H9 (cell line): Measurements from ENCODE around the gene FAM184A. TPM values are rescaled to one million over a fixed set of nuclear protein-coding genes. Genes with fewer than 3 reads are reported as not detected.

Source experiments
- DNase-seq: peaks from one replicate; pipeline ENCODE4 v3.0.0-alpha.2; 2017
- H2AFZ ChIP-seq: one replicate; pipeline ENCODE4 v1.6.1; 2013; ENCODE audit warnings: mild to moderate bottlenecking, low read length, control low read depth, moderate library complexity
- H2AK5ac ChIP-seq: 2 replicates; pipeline ENCODE4 v1.6.1; 2013; ENCODE audit warnings: low read length, control low read depth, mixed read lengths; ENCODE audit not compliant: insufficient read length
- H2BK120ac ChIP-seq: one replicate; pipeline ENCODE4 v1.6.1; 2013; ENCODE audit warnings: low read depth, mild to moderate bottlenecking, low read length, control low read depth, inconsistent platforms; ENCODE audit not compliant: poor library complexity, severe bottlenecking
- H2BK12ac ChIP-seq: 2 replicates; pipeline ENCODE4 v1.6.1; 2013; ENCODE audit warnings: low read length, control low read depth, mixed read lengths, low read depth; ENCODE audit not compliant: insufficient read length
- H2BK15ac ChIP-seq: 2 replicates; pipeline ENCODE4 v1.6.1; 2013; ENCODE audit warnings: low read depth, low read length, control low read depth
- H2BK20ac ChIP-seq: one replicate; pipeline ENCODE4 v1.6.1; 2013; ENCODE audit warnings: low read depth, mild to moderate bottlenecking, low read length, control low read depth, inconsistent platforms; ENCODE audit not compliant: poor library complexity, severe bottlenecking
- H2BK5ac ChIP-seq: 2 replicates; pipeline ENCODE4 v1.6.1; 2013; ENCODE audit warnings: low read length, control low read depth, mixed read lengths; ENCODE audit not compliant: insufficient read length
- H3K14ac ChIP-seq: 2 replicates; pipeline ENCODE4 v1.6.1; 2013; ENCODE audit warnings: low read length, control low read depth; ENCODE audit not compliant: insufficient read depth
- H3K18ac ChIP-seq: 2 replicates; pipeline ENCODE4 v1.6.1; 2013; ENCODE audit warnings: low read depth, mild to moderate bottlenecking, mixed read lengths, low read length, control low read depth; ENCODE audit not compliant: insufficient read length
- H3K23ac ChIP-seq: 2 replicates; pipeline ENCODE4 v1.6.1; 2013; ENCODE audit warnings: low read length, control low read depth, mixed read lengths, low read depth; ENCODE audit not compliant: insufficient read length
- H3K23me2 ChIP-seq: 2 replicates; pipeline ENCODE4 v1.6.1; 2013; ENCODE audit warnings: low read depth, mild to moderate bottlenecking, mixed read lengths, low read length, control low read depth; ENCODE audit not compliant: insufficient read length, poor library complexity, severe bottlenecking
- H3K27ac ChIP-seq: 2 replicates; pipeline ENCODE4 v1.5.1; 2013; ENCODE audit warnings: low read length, control low read depth, mixed read lengths, low read depth; ENCODE audit not compliant: insufficient read length
- H3K27me3 ChIP-seq: 2 replicates; pipeline ENCODE4 v1.6.1; 2013; ENCODE audit warnings: low read length, control low read depth, inconsistent platforms; ENCODE audit not compliant: insufficient read depth
- H3K4ac ChIP-seq: 2 replicates; pipeline ENCODE4 v1.6.1; 2013; ENCODE audit warnings: low read depth, mild to moderate bottlenecking, control low read depth, inconsistent platforms, low read length, moderate library complexity
- H3K4me1 ChIP-seq: 2 replicates; pipeline ENCODE4 v1.6.1; 2013; ENCODE audit warnings: low read length, control low read depth, inconsistent platforms; ENCODE audit not compliant: insufficient read depth
- H3K4me2 ChIP-seq: 2 replicates; pipeline ENCODE4 v1.6.1; 2013; ENCODE audit warnings: low read length, control low read depth, mixed read lengths; ENCODE audit not compliant: insufficient read length, insufficient read depth
- H3K56ac ChIP-seq: 2 replicates; pipeline ENCODE4 v1.6.1; 2013; ENCODE audit warnings: low read depth, mild to moderate bottlenecking, mixed read lengths, low read length, control low read depth; ENCODE audit not compliant: insufficient read length
- H3K79me1 ChIP-seq: 2 replicates; pipeline ENCODE4 v1.6.1; 2013; ENCODE audit warnings: low read depth, mild to moderate bottlenecking, moderate library complexity, low read length, control low read depth, inconsistent platforms; ENCODE audit not compliant: insufficient read depth, poor library complexity, severe bottlenecking
- H3K79me2 ChIP-seq: 2 replicates; pipeline ENCODE4 v1.6.1; 2013; ENCODE audit warnings: low read length, control low read depth, inconsistent platforms; ENCODE audit not compliant: insufficient read depth
- H3K9ac ChIP-seq: 2 replicates; pipeline ENCODE4 v1.6.1; 2013; ENCODE audit warnings: low read length, control low read depth, mixed read lengths; ENCODE audit not compliant: insufficient read length; ENCODE audit errors: extremely low read depth
- H3K9me3 ChIP-seq: one replicate; pipeline ENCODE4 v1.6.1; 2013; ENCODE audit warnings: low read depth, low read length, inconsistent platforms; ENCODE audit not compliant: control insufficient read depth
- H3T11ph ChIP-seq: one replicate; pipeline ENCODE4 v1.6.1; 2013; ENCODE audit warnings: mild to moderate bottlenecking, low read length, control low read depth, inconsistent platforms
- H4K20me1 ChIP-seq: one replicate; pipeline ENCODE4 v1.6.1; 2013; ENCODE audit not compliant: control insufficient read depth, insufficient read length, insufficient read depth
- H4K5ac ChIP-seq: 2 replicates; pipeline ENCODE4 v1.6.1; 2013; ENCODE audit warnings: low read depth, mild to moderate bottlenecking, mixed read lengths, low read length, control low read depth; ENCODE audit not compliant: insufficient read length
- H4K8ac ChIP-seq: replicated peaks from 2 replicates; pipeline ENCODE4 v1.6.1; 2013; ENCODE audit warnings: low read length, control low read depth, mixed read lengths, low read depth; ENCODE audit not compliant: insufficient read length
- H4K91ac ChIP-seq: 2 replicates; pipeline ENCODE4 v1.6.1; 2013; ENCODE audit warnings: low read depth, mild to moderate bottlenecking, moderate library complexity, mixed read lengths, low read length, control low read depth; ENCODE audit not compliant: insufficient read length
- H3K27ac Mint-ChIP-seq, 3 experiments: 2 replicates in 2 of 3; 3 replicates in 1 of 3; pipeline ENCODE4 v1.8.0; 2020 to 2021; ENCODE audit warnings: mixed read lengths in 3 of 3, mild to moderate bottlenecking in 1 of 3, moderate library complexity in 1 of 3
- H3K27me3 Mint-ChIP-seq: 2 replicates; pipeline ENCODE4 v1.8.0; 2021; ENCODE audit warnings: low read depth, mild to moderate bottlenecking, moderate library complexity, mixed read lengths
- H3K36me3 Mint-ChIP-seq, 3 experiments: 2 replicates in 2 of 3; 3 replicates in 1 of 3; pipeline ENCODE4 v1.8.0; 2020 to 2021; ENCODE audit warnings: low read depth in 3 of 3, mixed read lengths in 3 of 3; ENCODE audit not compliant: insufficient read depth in 1 of 3
- H3K4me1 Mint-ChIP-seq, 2 experiments: 2 replicates each; pipeline ENCODE4 v1.8.0; 2020; ENCODE audit warnings: mixed read lengths in 2 of 2
- H3K4me3 Mint-ChIP-seq, 2 experiments: 2 replicates in 1 of 2; 3 replicates in 1 of 2; pipeline ENCODE4 v1.8.0; 2020 to 2021; ENCODE audit warnings: mild to moderate bottlenecking in 2 of 2, mixed read lengths in 2 of 2, moderate library complexity in 1 of 2
- H3K9me3 Mint-ChIP-seq, 2 experiments: 2 replicates in 1 of 2; 3 replicates in 1 of 2; pipeline ENCODE4 v1.8.0; 2020; ENCODE audit warnings: mild to moderate bottlenecking in 2 of 2, mixed read lengths in 2 of 2, moderate library complexity in 1 of 2
- CTCF ChIP-seq: fragments of 200-600 bp; sonication (generic); conservative IDR thresholded peaks from 3 replicates; pipeline ENCODE4 v1.8.0; 2021; ENCODE audit warnings: antibody characterized with exemption, mild to moderate bottlenecking
- WGBS: extraction: QIAGEN DNeasy Blood & Tissue Kit; methylation state at CpG from one replicate; pipeline ENCODE4 v1.1.7; 2013; ENCODE audit warnings: missing lambda C conversion rate, low lambda C conversion rate, mixed read lengths; ENCODE audit not compliant: insufficient read length; ENCODE audit errors: extremely low coverage; 5-methylcytosine and 5-hydroxymethylcytosine counted together
- total RNA-seq: library from RNA; stranded (reverse); gene quantifications from 2 replicates; pipeline ENCODE4 v1.2.1, GENCODE V29; 2021

FAM184A gene
- total RNA-seq, 1 experiment from 2014 or later = 11.4 TPM

GRCh38 chr6:118932421-118932820 lies 146.0 kb downstream of the FAM184A start:
- Histone ChIP-seq H3K23me2 (peaks cover 4% of the 10 kb centered on the region), H3K9ac (no peak overlapping the region), H2BK15ac (no peak overlapping the region), H3T11ph (no peak overlapping the region), H3K23ac (no peak overlapping the region), H3K18ac (no peak overlapping the region), H3K56ac (no peak overlapping the region), H3K27me3 (no peaks in the 10 kb centered on the region), H3K27ac (no peak overlapping the region), H2BK20ac (no peak overlapping the region), H3K9me3 (no peaks in the 10 kb centered on the region), H4K8ac (no peak overlapping the region), H4K5ac (no peak overlapping the region), H4K20me1 (no peaks in the 10 kb centered on the region), H3K79me2 (no peaks in the 10 kb centered on the region; the same call in 1 of the 2 replicates), H3K4ac (no peak overlapping the region), H2BK120ac (no peak overlapping the region), H2BK12ac (no peak overlapping the region), H3K14ac (no peak overlapping the region), H4K91ac (no peak overlapping the region), H3K79me1 (no peaks in the 10 kb centered on the region), H2BK5ac (no peak overlapping the region), H3K4me2 (no peak overlapping the region), H2AFZ (no peak overlapping the region), H2AK5ac (no peak overlapping the region), H3K4me1 (no peaks in the 10 kb centered on the region)
- no peak for DNase-seq
- TF ChIP-seq CTCF = no peak
- H3K27ac Mint-ChIP-seq = no peak overlapping the region
- no CpG with 5 or more reads among the region's 2 CpGs for WGBS
- peaks cover 18 to 19% of the 10 kb centered on the region in 2 experiments for H3K4me1 Mint-ChIP-seq
- H3K9me3 Mint-ChIP-seq = peaks cover 12 to 13% of the 10 kb centered on the region in 2 experiments
- H3K36me3 Mint-ChIP-seq = peaks cover 29 to 51% (median 37%) of the 10 kb centered on the region in 3 experiments
- H3K27me3 Mint-ChIP-seq = no peaks in the 10 kb centered on the region
- no peak overlapping the region for H3K4me3 Mint-ChIP-seq
